Astrocyte (in vitro differentiated cells and primary cell): ENCODE data around the gene KLK10. TPM values are rescaled to one million over a fixed set of nuclear protein-coding genes. Genes with fewer than 3 reads are reported as not detected.

Experiments
- DNase-seq: peaks from one replicate; pipeline ENCODE4 v3.0.0-alpha.2; 2010; ENCODE audit warnings: low read depth
- FAIRE-seq: peaks from 2 replicates; lab custom pipeline; 2011; peaks lifted over from hg19 to GRCh38; lab: Jason Lieb, UNC
- H2AFZ ChIP-seq: 2 replicates; pipeline ENCODE4 v1.6.0; 2012; ENCODE audit warnings: low read depth, low read length, inconsistent platforms
- H3K27ac ChIP-seq: 2 replicates; pipeline ENCODE4 v1.5.1; 2011; ENCODE audit warnings: low read depth, low read length, inconsistent platforms
- H3K27me3 ChIP-seq: 2 replicates; pipeline ENCODE4 v1.6.0; 2011; ENCODE audit warnings: low read length, inconsistent platforms; ENCODE audit not compliant: insufficient read depth
- H3K36me3 ChIP-seq: 2 replicates; pipeline ENCODE4 v1.5.1; 2011; ENCODE audit warnings: low read length, inconsistent platforms; ENCODE audit not compliant: insufficient read depth
- H3K4me1 ChIP-seq: 2 replicates; pipeline ENCODE4 v1.5.1; 2011; ENCODE audit warnings: low read length, inconsistent platforms; ENCODE audit not compliant: insufficient read depth
- H3K4me2 ChIP-seq: 2 replicates; pipeline ENCODE4 v1.6.0; 2012; ENCODE audit warnings: low read length, inconsistent platforms
- H3K4me3 ChIP-seq: 2 replicates; pipeline ENCODE4 v1.5.1; 2011; ENCODE audit warnings: low read depth, mild to moderate bottlenecking, low read length, inconsistent platforms; ENCODE audit not compliant: insufficient read depth
- H3K79me2 ChIP-seq: 2 replicates; pipeline ENCODE4 v1.6.0; 2012; ENCODE audit warnings: mild to moderate bottlenecking, low read length, inconsistent platforms; ENCODE audit not compliant: insufficient read depth
- H3K9ac ChIP-seq: 2 replicates; pipeline ENCODE4 v1.6.0; 2012; ENCODE audit warnings: mild to moderate bottlenecking, low read length, inconsistent platforms
- H3K9me3 ChIP-seq: 2 replicates; pipeline ENCODE4 v1.5.1; 2012; ENCODE audit warnings: low read depth, mild to moderate bottlenecking, low read length, inconsistent platforms; ENCODE audit not compliant: insufficient read depth
- H4K20me1 ChIP-seq: 2 replicates; pipeline ENCODE4 v1.6.0; 2012; ENCODE audit warnings: low read length, inconsistent platforms; ENCODE audit not compliant: insufficient read depth
- H3K27ac Mint-ChIP-seq: one replicate; pipeline ENCODE4 v1.8.0; 2021; ENCODE audit warnings: mild to moderate bottlenecking, mixed read lengths; ENCODE audit not compliant: unreplicated experiment
- H3K27me3 Mint-ChIP-seq: one replicate; pipeline ENCODE4 v1.8.0; 2021; ENCODE audit warnings: low read depth, mixed read lengths; ENCODE audit not compliant: unreplicated experiment
- H3K36me3 Mint-ChIP-seq: one replicate; pipeline ENCODE4 v1.8.0; 2021; ENCODE audit warnings: low read depth, mixed read lengths; ENCODE audit not compliant: unreplicated experiment
- H3K4me1 Mint-ChIP-seq: one replicate; pipeline ENCODE4 v1.8.0; 2021; ENCODE audit warnings: low read depth, mixed read lengths; ENCODE audit not compliant: unreplicated experiment
- H3K4me3 Mint-ChIP-seq: one replicate; pipeline ENCODE4 v1.8.0; 2021; ENCODE audit warnings: mild to moderate bottlenecking, moderate library complexity, mixed read lengths; ENCODE audit not compliant: unreplicated experiment
- H3K9me3 Mint-ChIP-seq: one replicate; pipeline ENCODE4 v1.8.0; 2021; ENCODE audit warnings: mild to moderate bottlenecking, mixed read lengths; ENCODE audit not compliant: unreplicated experiment
- EZH2 ChIP-seq: IDR thresholded peaks from 2 replicates; pipeline ENCODE4 v1.6.1; 2012; ENCODE audit warnings: mild to moderate bottlenecking, low read length, inconsistent platforms; ENCODE audit not compliant: insufficient read depth
- total RNA-seq: library from RNA; stranded (reverse); gene quantifications from 2 replicates; pipeline ENCODE4 v1.2.1, GENCODE V29; 2021
- TF ChIP-seq, protein P1 (sequence below): IDR thresholded peaks from 2 replicates; pipeline ENCODE4 v1.5.1; 2011; ENCODE audit warnings: low read depth, mild to moderate bottlenecking, inconsistent platforms, low read length, moderate library complexity; ENCODE audit not compliant: insufficient read depth

Gene KLK10
- total RNA-seq, 1 donor from 2014 or later, result 0.30 TPM

DNA sequence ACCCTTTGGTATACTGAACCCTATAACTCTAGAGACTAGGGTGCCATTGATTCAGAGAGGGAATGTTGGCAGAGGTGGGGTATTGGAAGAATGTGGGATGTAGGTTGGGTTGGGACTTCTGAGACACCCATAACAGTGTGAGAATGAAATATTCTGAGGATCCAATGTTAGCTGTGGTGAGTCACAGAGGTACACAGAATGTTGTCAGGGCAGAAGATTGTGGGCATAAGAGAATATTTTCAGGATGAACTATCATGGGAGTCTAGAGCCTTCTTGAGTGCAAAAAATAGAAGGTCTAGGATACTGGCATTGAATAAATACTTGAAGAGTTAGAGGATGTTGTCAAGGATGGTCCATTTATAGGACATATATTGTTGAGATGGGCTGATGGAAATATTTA is 36.4 kb upstream of the KLK10 start:
- TF ChIP-seq, protein P1, sequence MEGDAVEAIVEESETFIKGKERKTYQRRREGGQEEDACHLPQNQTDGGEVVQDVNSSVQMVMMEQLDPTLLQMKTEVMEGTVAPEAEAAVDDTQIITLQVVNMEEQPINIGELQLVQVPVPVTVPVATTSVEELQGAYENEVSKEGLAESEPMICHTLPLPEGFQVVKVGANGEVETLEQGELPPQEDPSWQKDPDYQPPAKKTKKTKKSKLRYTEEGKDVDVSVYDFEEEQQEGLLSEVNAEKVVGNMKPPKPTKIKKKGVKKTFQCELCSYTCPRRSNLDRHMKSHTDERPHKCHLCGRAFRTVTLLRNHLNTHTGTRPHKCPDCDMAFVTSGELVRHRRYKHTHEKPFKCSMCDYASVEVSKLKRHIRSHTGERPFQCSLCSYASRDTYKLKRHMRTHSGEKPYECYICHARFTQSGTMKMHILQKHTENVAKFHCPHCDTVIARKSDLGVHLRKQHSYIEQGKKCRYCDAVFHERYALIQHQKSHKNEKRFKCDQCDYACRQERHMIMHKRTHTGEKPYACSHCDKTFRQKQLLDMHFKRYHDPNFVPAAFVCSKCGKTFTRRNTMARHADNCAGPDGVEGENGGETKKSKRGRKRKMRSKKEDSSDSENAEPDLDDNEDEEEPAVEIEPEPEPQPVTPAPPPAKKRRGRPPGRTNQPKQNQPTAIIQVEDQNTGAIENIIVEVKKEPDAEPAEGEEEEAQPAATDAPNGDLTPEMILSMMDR, result no peak
- TF ChIP-seq EZH2, result no peak
- H3K27me3 ChIP-seq, result no peaks in the 10 kb centered on the region
- no peak for FAIRE-seq
- no peaks in the 10 kb centered on the region for H3K36me3 Mint-ChIP-seq
- H3K27me3 Mint-ChIP-seq, result peaks cover 27% of the 10 kb centered on the region
- H3K79me2 ChIP-seq, result no peaks in the 10 kb centered on the region
- H3K4me3 ChIP-seq, result no peak overlapping the region
- peaks cover 4% of the 10 kb centered on the region for H3K9me3 Mint-ChIP-seq
- H3K27ac Mint-ChIP-seq, result no peak overlapping the region
- H3K36me3 ChIP-seq, result no peaks in the 10 kb centered on the region
- H3K4me1 Mint-ChIP-seq, result no peaks in the 10 kb centered on the region
- no peak overlapping the region for H3K9ac ChIP-seq
- no peak overlapping the region for H3K4me2 ChIP-seq
- DNase-seq, result no peak
- H3K27ac ChIP-seq, result no peak overlapping the region
- no peaks in the 10 kb centered on the region for H3K4me1 ChIP-seq
- no peak overlapping the region for H2AFZ ChIP-seq
- no peaks in the 10 kb centered on the region for H3K9me3 ChIP-seq
- H3K4me3 Mint-ChIP-seq, result no peak overlapping the region
- H4K20me1 ChIP-seq, result no peaks in the 10 kb centered on the region

DNA sequence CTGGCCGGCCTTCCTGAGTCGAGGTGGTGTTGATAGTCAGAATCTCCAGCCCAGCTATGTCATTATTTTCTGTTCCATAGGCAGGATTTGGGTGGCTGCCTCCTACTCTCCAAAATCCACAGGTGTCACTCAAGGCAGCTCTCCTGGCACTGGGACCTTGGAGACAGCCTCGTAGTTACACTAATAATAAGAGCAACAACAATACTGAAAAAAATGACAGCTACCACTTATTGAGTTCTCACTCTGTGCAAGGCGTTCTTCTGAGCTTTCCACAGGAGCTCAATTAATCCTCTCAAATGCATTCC is 27.5 kb upstream of the KLK10 start:
- H2AFZ ChIP-seq, result no peak overlapping the region
- no peaks in the 10 kb centered on the region for H3K4me1 Mint-ChIP-seq
- no peaks in the 10 kb centered on the region for H3K27me3 ChIP-seq
- no peak for TF ChIP-seq EZH2
- TF ChIP-seq, protein P1, result no peak
- H3K4me1 ChIP-seq, result no peaks in the 10 kb centered on the region
- no peaks in the 10 kb centered on the region for H3K36me3 ChIP-seq
- H3K27me3 Mint-ChIP-seq, result peaks cover 5% of the 10 kb centered on the region
- no peak overlapping the region for H3K4me3 ChIP-seq
- no peaks in the 10 kb centered on the region for H3K79me2 ChIP-seq
- FAIRE-seq (no peak), DNase-seq (no peak)
- no peak overlapping the region for H3K9ac ChIP-seq
- H3K4me3 Mint-ChIP-seq, result no peak overlapping the region
- H3K9me3 Mint-ChIP-seq, result no peaks in the 10 kb centered on the region
- H3K36me3 Mint-ChIP-seq, result no peaks in the 10 kb centered on the region
- no peak overlapping the region for H3K4me2 ChIP-seq
- no peaks in the 10 kb centered on the region for H4K20me1 ChIP-seq
- no peak overlapping the region for H3K27ac ChIP-seq
- no peaks in the 10 kb centered on the region for H3K9me3 ChIP-seq
- no peak overlapping the region for H3K27ac Mint-ChIP-seq

DNA sequence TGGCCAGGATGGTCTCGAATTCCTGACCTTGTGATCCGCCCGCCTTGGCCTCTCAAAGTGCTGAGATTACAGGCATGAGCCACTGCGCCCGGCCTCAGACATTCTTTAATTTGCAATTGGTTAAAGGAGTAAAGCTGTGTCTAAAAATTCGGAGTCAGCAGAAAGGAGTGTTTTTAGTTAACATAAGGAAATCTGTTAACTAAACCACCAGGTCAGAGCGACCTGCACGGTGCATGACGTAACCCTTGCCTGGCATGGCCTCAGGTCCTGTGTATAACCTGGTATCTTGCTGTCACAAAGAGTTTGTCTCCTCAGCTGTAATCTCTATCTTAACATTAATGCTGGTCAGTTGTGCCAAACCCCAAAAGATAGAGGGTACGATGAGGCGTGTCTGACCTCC is 24.8 kb upstream of the KLK10 start:
- Histone ChIP-seq H3K36me3 (no peaks in the 10 kb centered on the region), H3K27ac (no peak overlapping the region), H3K4me3 (no peak overlapping the region), H4K20me1 (no peaks in the 10 kb centered on the region), H3K79me2 (no peaks in the 10 kb centered on the region), H3K4me2 (no peak overlapping the region), H3K27me3 (no peaks in the 10 kb centered on the region), H3K9me3 (no peaks in the 10 kb centered on the region), H3K4me1 (no peaks in the 10 kb centered on the region), H2AFZ (no peak overlapping the region), H3K9ac (no peak overlapping the region)
- H3K27me3 Mint-ChIP-seq, result peaks cover 5% of the 10 kb centered on the region
- no peak overlapping the region for H3K4me3 Mint-ChIP-seq
- TF ChIP-seq, protein P1, result no peak
- TF ChIP-seq EZH2, result no peak
- H3K36me3 Mint-ChIP-seq, result no peaks in the 10 kb centered on the region
- H3K4me1 Mint-ChIP-seq, result no peaks in the 10 kb centered on the region
- FAIRE-seq (no peak), DNase-seq (no peak)
- no peak overlapping the region for H3K27ac Mint-ChIP-seq
- H3K9me3 Mint-ChIP-seq, result no peaks in the 10 kb centered on the region
